LHCN-M2 (cell line): Measurements from ENCODE around the gene CEP85L. TPM values are rescaled to one million over a fixed set of nuclear protein-coding genes. Genes with fewer than 3 reads are reported as not detected.

Source experiments
- DNase-seq: peaks from one replicate; pipeline ENCODE4 v3.0.0-alpha.2; 2012; ENCODE audit warnings: low read depth
- total RNA-seq: library from RNA; depleted of rRNA; stranded (reverse); fragments of >200 nt; gene quantifications from 2 replicates; pipeline ENCODE4 v1.2.3, GENCODE V29; 2014

CEP85L gene
- total RNA-seq, 1 experiment from 2014 or later, result 10.9 TPM

DNA sequence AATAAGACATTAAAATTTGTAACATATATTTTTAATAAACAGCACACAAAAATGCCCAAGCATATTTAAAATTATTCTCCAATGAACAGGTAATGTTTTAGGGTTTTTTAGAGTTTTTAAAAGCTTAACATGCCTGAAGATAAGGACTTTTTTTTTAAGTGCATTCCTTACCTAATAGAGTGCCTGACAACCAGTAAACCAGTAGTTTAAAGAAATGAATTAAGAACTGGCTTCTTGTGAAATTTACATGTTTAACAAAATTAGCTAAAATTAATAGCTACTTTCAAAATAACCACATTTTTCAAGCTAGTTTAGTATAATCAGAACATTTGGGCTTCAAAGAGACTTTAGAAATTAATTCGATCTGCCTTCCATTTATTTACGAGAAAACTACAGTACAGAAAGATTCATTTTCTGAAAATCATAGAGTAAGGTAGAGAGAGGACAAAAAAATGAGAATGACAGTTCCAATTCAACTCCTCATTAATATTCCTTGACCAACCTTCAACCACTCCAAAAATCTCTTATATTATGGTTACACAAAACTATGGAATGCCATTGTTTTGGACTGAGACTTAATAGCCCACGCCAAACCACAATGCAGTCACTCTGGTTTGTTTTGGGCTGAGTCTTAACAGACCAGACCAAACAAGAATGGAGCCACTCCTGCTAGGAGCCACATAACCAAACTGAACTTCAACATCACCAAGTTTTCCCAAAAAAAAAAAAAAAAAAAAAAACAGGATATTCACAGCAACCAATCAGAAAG, 109.0 kb downstream of the CEP85L start:
- peak; percentile 67 for DNase-seq

- no peak for DNase-seq
These were observed 113.8 kb downstream of the CEP85L start for GRCh38 chr6:118537574-118537973.

- DNase-seq, result no peak
These were observed 114.9 kb downstream of the CEP85L start for GRCh38 chr6:118536478-118536877.

GRCh38 chr6:118535176-118535844, 116.1 kb downstream of the CEP85L start:
- no peak for DNase-seq

DNA sequence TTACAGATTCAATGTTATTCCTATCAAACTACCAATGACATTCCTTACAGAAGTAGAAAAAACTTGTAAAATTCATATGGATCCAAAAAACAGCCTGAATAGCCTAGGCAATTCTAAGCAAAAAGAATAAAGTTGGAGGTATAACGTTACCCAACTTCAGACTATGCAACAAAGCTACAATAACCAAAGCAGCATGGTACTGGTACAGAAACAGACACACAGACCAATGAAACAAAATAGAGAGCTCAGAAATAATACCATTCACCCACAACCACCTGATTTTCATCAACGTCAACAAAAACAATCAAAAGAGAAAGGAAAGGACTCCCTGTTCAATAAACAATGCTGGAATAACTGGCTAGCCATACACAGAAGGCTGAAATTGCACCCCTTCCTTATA, 120.4 kb downstream of the CEP85L start:
- no peak for DNase-seq

DNA sequence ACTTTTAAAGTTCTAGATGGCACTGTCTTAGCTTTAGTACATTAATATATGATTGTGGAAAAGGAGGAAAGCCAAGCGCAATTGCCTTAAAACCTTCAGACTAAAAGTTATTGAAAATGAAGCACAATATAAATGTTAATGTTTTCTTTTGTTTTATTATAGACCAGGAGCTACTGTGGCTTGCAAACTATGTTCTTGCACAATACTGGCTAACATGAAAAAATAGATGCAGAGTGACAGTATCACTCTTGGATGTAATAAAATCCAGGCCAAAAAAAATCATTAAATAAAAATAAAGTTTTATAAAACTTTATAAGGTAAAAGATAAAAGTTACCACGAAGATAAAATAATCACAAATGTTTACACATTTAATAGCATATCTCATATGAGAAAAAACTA, 121.6 kb downstream of the CEP85L start:
- no peak for DNase-seq

DNA sequence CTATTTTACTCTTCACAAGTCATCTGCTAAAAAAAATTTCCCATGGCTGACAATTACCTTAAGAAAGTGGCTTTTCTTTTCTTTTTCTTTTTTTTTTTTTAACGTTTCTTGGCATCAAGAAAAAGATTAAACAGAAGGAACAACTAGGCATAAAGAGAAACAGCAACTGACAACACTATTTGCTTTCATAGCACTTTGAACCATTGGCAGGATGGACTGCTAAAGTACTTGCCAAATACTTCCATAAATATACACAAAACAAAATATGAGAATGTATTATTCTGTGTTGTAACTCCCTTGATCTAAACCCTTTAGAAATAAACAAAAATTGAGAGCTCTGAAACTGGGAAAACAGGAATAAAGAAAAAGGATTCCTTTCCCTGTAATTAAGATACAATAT, 123.3 kb downstream of the CEP85L start:
- no peak for DNase-seq

- no peak for DNase-seq
These were observed 125.2 kb downstream of the CEP85L start for GRCh38 chr6:118525913-118526780.

DNA sequence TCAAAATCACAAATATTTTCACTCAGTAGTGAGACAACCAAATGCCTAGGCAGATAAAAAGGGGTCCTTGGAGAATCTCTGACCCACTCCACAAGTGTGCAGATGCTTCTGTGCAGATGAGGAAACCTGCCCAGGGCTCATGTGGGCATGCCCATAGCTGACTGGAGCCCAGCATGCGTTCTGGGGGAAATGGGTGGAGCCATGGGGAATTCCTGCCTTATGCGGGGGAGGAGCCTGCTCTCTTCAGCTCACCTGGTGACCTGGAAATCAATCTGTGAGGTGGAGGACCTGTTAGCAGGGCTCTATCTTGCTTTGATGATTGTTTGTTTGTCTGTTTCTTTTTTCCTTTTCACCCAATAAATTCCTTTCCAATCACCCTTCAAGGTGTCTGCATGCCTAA, 126.7 kb downstream of the CEP85L start:
- no peak for DNase-seq

GRCh38 chr6:118523216-118523615, 128.2 kb downstream of the CEP85L start:
- DNase-seq, result no peak

DNA sequence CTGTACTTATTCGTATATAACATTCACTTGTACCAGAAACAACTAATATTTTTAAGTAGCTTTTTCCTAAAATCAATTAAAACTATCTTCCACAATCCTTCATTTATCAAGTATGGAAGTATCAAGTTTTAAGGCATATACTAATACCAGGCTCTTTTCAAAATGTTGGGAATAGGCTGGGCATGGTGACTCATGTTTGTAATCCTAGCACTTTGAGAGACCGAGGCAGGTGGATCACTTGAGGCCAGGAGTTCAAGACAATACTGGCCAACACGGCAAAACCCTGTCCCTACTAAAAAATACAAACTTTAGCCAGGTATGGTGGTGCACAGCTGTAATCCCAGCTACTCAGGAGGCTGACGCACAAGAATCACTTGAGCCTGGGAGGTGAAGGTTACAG, 129.0 kb downstream of the CEP85L start:
- peak; percentile 52 for DNase-seq

DNA sequence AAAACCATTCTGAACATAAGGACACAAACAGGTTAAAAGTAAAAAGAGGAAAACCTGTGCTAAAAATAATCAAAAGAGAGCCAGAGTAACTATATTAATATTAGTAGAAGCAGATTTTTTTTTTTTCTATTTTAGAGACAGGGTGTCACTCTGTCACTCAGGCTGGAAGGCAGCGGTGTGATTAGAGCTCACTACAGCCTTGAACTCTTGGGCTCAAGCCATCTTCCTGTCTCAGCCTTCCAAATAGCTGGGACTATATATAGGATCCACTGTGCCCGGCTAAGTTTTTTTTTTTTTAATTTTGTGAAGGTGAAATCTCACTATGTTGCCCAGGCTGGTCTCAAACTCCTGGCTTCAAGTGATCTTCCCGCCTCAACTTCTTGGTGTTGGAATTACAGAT, 136.7 kb downstream of the CEP85L start:
- DNase-seq, result no peak

DNA sequence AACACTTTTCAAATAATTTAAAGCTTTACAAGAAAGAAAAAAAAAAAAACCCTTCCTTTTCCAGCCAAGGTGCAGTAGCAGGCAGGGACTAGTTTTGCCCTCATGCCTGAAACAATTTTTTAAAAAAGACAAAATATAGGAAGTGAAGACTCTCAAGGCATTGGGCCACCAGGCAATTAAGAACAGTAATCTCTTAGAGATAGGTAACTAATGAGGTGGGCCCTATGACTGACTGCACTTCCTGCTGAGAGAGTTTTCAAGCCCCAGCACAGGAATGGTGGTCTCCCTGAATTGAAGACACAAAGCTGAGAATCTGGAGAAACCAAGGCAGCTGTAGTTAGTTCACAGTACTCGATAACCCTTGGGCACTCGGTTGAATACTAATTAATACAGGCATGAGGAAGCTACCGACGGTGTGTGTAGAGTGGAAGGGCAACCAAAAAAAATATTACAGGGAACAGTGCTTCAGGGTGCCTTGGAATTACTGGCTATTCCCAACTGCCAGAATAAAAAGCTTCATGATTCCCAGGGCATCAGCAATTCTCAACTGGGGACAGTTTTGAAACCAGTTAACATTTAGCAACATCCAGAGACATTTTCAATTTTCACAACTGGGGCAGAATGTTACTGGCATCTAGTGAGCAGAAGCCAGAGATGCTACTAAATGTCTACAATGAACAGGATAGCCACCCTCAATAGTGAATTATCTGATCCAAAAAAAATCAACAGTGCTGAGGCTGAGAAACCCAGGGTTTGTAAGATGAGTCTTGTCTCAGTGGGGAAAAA, 139.3 kb downstream of the CEP85L start:
- no peak for DNase-seq

GRCh38 chr6:118509009-118509617, 142.3 kb downstream of the CEP85L start:
- DNase-seq, result peak; percentile 38

- no peak for DNase-seq
These were observed 143.8 kb downstream of the CEP85L start for GRCh38 chr6:118507636-118508035.

DNA sequence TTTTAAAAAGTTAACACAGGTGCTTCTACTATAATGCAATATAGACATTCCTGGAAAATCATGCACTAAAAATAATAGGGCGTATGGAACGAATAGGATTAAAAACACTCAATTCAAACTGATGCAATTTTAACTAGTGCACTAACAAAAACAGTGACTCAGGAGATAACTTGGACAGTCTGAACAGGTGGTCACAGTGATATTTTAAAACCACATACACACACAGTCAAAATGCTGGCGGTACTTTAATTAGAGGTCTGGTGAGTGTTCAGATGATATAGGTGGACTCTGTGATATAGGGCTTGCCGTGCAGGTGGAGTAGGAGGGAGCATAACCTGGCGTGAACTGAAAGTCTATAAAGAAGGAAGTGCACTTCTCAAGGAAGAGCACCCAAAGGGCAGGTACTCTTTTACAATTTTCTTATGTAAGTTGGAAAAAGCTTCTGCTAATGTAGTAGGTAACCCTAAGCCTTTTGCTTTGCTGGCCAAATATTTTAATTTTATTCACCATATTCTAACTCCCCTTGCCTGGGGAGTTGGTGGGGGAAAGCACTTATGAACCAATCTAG, 145.2 kb downstream of the CEP85L start:
- peak; percentile 57 for DNase-seq

GRCh38 chr6:118505656-118506055, 145.7 kb downstream of the CEP85L start:
- DNase-seq, result no peak

DNA sequence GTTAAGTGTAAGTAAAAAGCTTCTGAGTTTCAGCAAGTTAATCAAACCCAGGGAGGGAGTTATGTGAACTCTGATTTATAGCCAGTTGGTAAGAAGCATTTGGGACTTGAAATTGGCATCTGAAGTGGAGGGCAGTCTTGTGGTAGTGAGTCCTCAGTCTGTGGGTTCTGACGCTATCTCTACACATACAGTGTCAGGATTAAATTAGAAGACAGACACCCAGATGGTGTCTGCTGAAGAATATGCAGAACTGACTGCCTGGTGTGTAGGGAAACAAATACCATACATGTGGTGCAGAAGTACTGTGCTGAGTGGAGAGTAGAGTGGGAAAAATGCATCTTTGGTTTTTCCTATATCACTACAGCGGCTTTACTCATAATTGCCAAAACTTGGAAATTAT, 146.8 kb downstream of the CEP85L start:
- DNase-seq, result no peak

DNA sequence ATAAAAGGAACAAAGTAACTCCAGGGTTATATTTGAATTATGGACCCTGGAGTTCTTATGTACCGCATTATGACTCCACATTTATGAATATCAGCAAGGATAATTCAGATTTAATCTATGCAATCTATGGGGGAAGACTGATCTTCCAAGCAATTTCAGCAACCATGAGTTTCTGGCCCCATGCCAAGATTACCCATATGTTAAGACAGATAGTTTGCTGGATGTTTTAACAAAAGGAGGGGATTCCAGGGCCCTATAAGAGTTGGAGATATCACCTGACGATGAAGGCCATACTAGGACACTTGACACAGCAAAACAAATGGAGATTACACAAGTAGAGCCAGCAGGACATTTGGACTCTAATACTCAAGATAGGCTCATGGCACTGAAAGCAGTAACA, 149.2 kb downstream of the CEP85L start:
- no peak for DNase-seq

DNA sequence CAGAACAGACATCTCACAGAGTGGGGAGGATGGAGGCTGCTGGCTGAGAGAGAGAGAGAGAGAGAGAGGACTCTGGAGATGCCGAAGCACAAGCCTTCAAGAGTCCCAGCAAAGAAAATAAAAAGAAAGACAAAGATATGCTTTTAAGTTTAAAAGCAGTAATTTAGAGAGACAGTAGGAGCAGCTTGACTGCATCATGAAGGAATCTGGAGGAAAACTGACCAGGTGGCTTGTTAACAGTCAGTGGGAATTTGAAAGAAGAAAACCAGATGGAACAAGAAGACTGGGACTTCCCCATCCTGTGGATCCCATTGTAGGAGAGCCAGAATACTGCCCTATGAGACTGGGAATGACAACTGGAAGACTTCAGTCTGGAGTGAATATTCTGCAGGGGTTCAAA, 149.6 kb downstream of the CEP85L start:
- peak; percentile 10 for DNase-seq

- DNase-seq, result no peak
These were observed 150.3 kb downstream of the CEP85L start for GRCh38 chr6:118501099-118501498.
